H7 (cell line): Measurements from ENCODE around the gene SYNDIG1. TPM values are rescaled to one million over a fixed set of nuclear protein-coding genes. Genes with fewer than 3 reads are reported as not detected.
A peak's percentile ranks its signal among the peaks of the same experiment; 100 is the strongest.

Experiments used
- DNase-seq: peaks from one replicate; pipeline ENCODE4 v3.0.0; 2012
- H3K27me3 ChIP-seq: 2 replicates; pipeline ENCODE4 v1.6.0; 2011; ENCODE audit warnings: mild to moderate bottlenecking, low read length; ENCODE audit not compliant: control insufficient read depth, insufficient read depth
- H3K36me3 ChIP-seq: replicated peaks from 2 replicates; pipeline ENCODE4 v1.5.1; 2011; ENCODE audit warnings: low read length; ENCODE audit not compliant: control insufficient read depth, insufficient read depth
- H3K4me3 ChIP-seq: 2 replicates; pipeline ENCODE4 v1.5.1; 2011; ENCODE audit warnings: low read depth, mild to moderate bottlenecking, control low read depth, low read length, moderate library complexity; ENCODE audit not compliant: insufficient read depth
- total RNA-seq: library from RNA; depleted of rRNA; stranded (reverse); fragments of >200 nt; shearing (Covaris generic); gene quantifications from 2 replicates; pipeline ENCODE4 v1.2.3, GENCODE V29; 2014

SYNDIG1 gene
- total RNA-seq, 1 experiment from 2014 or later, result 9.2 TPM

GRCh38 chr20:24453869-24454268 lies 15.6 kb upstream of the SYNDIG1 start:
- no peak for DNase-seq
- Histone ChIP-seq H3K36me3 (no peaks in the 10 kb centered on the region), H3K27me3 (no peaks in the 10 kb centered on the region; the same call in 1 of the 2 replicates), H3K4me3 (no peak overlapping the region)

DNA sequence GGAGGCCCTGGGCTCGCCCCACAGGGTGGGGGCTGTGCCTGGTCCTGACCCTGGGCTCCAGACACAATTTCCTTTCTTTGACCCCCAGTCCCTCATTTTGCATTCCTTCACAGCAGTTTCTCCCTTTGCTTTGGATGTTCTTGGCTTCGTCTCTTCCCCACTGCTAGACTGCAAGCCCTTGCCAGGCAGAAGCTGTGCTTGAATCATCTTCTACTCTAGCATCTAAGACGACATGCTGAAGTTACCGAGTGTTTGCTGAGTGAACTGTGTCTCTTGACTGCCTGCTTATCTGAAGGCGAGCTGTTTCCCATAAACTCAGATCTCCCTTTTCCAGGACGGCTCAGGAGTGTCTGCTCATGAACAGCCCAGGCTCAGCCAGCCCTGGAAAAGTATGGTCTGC lies 14.3 kb upstream of the SYNDIG1 start:
- H3K4me3 ChIP-seq, result no peak overlapping the region
- no peak for DNase-seq
- H3K27me3 ChIP-seq, result no peaks in the 10 kb centered on the region; the same call in 1 of the 2 replicates
- H3K36me3 ChIP-seq, result no peaks in the 10 kb centered on the region

DNA sequence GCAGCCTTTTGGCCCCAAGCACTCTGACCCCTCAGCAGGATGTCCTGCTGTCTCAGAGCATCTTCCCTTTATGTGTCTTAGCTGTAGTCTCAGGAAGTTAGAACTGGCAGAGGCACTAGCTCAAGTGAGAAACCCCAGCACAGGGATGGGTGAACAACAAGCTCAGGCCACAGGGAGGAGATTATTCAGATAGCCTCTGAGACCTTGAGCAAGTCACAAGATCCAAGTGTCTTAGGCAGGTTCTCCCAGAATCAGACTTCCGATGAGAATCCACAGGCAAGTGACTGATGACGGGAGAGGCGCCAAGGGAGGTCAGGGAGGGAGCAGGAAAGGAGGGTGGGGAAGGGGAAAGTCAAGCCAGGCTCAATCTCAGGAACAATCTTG lies 13.0 kb upstream of the SYNDIG1 start:
- no peaks in the 10 kb centered on the region for H3K36me3 ChIP-seq
- no peak overlapping the region for H3K4me3 ChIP-seq
- DNase-seq, result no peak
- H3K27me3 ChIP-seq, result no peaks in the 10 kb centered on the region; the same call in 1 of the 2 replicates

GRCh38 chr20:24458436-24458835 lies 11.0 kb upstream of the SYNDIG1 start:
- Histone ChIP-seq H3K4me3 (no peak overlapping the region), H3K36me3 (no peaks in the 10 kb centered on the region), H3K27me3 (no peaks in the 10 kb centered on the region; the same call in 1 of the 2 replicates)
- DNase-seq, result no peak

DNA sequence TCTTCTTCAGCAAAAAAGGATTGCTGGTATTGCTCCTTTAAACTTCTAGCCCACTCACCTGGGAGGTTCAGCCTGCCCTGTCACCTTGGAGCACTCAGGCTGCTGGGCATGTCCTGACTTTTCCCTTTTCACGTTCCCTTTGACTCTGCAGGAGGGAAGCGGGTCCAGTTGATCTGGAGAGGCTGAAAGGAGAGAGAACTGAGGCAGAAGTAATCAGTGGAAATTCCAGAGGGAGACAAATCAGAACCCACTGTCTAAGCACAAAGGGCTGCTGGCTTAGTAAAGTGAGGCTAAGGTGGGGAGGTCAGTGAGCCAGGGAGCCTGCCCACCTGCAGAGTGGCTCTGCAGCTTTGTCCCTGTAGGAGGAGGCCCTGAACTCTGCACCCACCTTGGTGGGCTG lies 9.7 kb upstream of the SYNDIG1 start:
- no peak overlapping the region for H3K4me3 ChIP-seq
- no peak for DNase-seq
- no peaks in the 10 kb centered on the region; the same call in 1 of the 2 replicates for H3K27me3 ChIP-seq
- no peaks in the 10 kb centered on the region for H3K36me3 ChIP-seq

GRCh38 chr20:24460712-24461111 lies 8.7 kb upstream of the SYNDIG1 start:
- DNase-seq, result no peak
- H3K4me3 ChIP-seq, result no peak overlapping the region
- H3K27me3 ChIP-seq, result no peaks in the 10 kb centered on the region; the same call in 1 of the 2 replicates
- no peaks in the 10 kb centered on the region for H3K36me3 ChIP-seq

DNA sequence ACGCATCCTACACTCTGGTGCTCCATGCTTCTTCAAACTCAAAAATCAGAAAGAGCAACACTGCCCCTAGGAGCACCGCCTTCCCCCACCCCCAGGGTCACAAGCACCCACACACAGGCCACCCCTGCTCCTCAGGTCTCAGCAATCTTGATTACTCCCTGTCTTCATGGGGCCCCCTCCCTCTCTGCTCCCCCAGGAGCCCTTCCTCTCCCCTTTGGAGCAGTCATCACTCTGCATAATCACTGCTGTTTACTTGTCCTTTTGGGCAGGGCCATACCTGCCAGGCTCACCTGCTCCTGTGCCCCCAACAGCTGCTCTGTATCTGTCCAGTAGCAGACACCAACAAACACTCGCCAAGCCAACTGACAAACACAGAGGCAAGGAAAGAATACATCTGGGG lies 7.6 kb upstream of the SYNDIG1 start:
- DNase-seq, result no peak
- Histone ChIP-seq H3K27me3 (peaks cover 2% of the 10 kb centered on the region), H3K36me3 (no peaks in the 10 kb centered on the region), H3K4me3 (no peak overlapping the region)

DNA sequence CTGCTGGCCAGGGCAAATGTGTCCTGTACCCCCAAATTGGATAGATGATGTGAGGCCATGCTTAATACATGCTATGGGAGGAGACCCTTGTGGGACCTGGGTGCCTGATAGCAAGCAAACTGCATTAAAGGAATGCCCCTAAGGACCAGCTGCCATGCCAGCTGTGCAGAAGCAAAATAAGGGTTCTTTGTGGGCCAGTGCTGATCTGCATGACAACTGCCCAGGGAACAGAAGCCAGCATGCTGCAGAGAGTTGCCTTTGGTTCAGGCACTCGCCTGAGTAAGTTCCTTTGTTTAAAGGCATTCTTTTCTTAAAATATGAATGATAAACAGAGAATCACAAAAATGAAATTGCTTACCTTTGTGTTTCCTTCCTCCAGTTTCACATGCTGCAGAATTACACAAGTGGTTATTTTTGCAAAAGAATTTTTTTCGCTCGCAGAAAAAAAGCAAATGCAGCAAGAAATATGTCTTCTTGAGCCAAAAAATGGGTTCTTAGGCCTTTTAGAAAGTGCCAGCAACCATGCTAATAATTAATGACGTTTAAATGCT lies 6.9 kb upstream of the SYNDIG1 start:
- Histone ChIP-seq H3K4me3 (no peak overlapping the region), H3K36me3 (no peaks in the 10 kb centered on the region), H3K27me3 (peaks cover 3% of the 10 kb centered on the region)
- peak; percentile 66 for DNase-seq

DNA sequence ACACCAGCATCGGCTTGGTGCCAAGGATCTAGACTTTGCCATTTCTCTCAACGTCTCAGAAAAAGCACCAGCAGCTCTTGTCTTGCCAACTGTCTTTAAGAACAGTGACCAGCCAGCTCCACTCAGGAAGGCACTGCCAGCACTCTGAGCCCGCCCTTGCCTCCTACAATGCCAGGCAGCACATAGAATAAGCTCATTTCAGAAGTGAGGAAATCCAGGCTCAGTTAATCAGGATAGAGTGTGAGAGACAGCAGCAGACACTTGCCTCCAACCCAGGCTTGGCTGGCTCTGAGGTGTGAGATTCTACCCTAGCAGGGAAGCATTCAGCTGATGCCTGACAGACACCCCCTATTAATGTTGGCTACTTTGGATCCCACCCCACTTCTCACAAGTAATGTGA lies 4.3 kb upstream of the SYNDIG1 start:
- Histone ChIP-seq H3K4me3 (no peak overlapping the region), H3K27me3 (peaks cover 21% of the 10 kb centered on the region), H3K36me3 (no peaks in the 10 kb centered on the region)
- no peak for DNase-seq

GRCh38 chr20:24465730-24466129 lies 3.7 kb upstream of the SYNDIG1 start:
- Histone ChIP-seq H3K4me3 (no peak overlapping the region), H3K27me3 (peaks cover 26% of the 10 kb centered on the region), H3K36me3 (no peaks in the 10 kb centered on the region)
- DNase-seq, result no peak

DNA sequence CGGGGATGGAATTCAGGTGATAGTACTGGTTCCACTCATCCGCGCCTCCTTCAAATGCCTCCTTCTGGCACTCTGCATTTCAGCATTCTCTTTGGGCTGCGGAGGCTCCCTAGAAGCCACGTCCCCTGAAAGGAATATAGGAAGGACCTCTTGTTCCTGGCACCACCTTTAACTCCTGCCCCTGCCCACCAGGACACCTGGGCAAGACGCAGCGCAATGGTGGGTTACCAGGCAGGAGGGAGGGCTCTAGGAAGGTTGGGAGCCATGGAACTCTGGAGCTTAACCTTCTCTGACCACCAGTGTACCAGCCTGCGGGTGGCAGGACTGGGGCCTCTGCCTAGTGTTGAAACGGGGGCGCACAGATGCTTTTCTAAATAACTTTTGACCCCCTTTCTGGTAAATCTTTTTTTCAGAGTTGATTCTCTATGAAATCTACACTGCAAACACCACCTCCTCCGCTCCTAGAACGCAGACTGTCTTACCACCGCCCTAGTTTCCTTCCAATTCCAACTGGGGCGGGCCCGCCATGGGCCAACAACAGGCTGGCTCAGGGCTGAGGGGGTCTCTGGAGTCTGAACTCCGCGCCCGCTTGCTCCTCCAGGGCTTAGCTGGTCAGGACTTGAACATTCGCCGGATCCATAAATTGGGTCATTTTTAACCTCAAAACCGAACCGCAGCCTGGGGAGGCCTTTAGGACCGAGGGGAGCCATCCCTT lies 871 bp upstream of the SYNDIG1 start:
- peak overlapping the region; percentile 70 for H3K4me3 ChIP-seq
- peaks cover 38% of the 10 kb centered on the region for H3K27me3 ChIP-seq
- H3K36me3 ChIP-seq, result no peaks in the 10 kb centered on the region
- DNase-seq, result no peak

DNA sequence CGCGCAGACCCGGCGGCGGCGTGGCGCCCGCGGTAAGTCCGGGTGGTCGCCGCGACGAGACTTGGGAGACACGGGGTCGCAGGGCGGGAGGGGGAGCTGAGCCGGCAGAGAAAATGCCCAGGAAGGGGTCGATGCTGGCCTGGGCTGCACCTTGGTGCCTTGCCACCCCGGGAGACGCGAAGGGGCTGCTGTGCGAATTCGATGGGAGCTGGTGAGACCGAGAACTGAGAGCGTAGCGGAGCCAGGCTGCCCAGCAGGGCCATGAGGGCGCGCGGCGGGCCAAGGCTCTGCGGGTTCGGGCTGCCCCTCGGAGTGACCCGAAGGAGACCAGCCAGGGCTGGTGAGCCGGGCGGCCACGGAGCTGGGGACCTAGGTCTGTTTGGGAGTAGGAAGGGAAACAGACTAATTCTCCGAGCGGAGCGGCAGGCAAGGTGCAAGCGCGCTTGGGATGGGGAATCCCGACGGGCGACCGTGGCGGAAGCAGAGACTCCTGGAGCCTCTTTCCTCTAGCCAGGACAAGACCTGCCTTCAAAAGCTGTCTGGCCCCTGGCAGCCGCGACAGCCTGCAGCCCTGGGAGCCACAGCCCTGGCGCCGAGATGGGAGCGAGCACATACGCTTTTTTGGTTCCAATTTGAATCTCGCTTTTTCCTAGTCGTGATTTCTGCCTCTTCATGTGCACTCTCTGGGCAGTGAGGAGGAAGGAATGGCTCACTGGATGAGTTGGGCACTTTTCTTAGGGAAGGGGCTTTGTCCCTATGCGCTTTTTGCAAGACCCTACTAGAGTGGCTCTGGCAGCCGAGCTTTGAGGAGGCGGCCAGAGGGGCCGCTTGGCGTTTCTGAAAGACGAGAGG lies 691 bp downstream of the SYNDIG1 start:
- Histone ChIP-seq H3K27me3 (peaks cover 38% of the 10 kb centered on the region), H3K4me3 (peak overlapping the region; percentile 70), H3K36me3 (no peaks in the 10 kb centered on the region)
- peak; percentile 77 for DNase-seq

- Histone ChIP-seq H3K27me3 (peaks cover 38% of the 10 kb centered on the region), H3K36me3 (no peaks in the 10 kb centered on the region), H3K4me3 (peak overlapping the region; percentile 70)
- DNase-seq, result peak; percentile 78
These were observed 1.5 kb downstream of the SYNDIG1 start for GRCh38 chr20:24470746-24471582.

DNA sequence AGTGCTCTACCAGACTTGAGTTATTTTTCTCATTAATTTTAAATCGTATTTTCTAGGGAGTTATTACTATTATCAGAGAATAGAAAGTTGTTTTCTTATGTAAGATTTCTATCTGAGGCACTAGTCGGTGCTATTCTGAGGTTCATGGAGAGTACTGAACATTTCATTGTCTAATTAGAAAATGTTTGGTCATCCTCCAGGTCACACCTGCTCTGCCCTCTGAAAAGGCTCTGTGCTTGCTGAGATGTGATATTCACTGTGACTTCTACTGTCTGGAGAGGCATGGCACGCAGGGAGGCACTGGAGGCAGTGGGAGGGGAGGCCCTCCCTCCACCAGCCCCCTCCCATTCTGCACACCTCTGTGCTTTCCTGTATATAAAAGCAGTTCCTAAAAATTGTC lies 3.0 kb downstream of the SYNDIG1 start:
- no peak for DNase-seq
- Histone ChIP-seq H3K36me3 (no peaks in the 10 kb centered on the region), H3K27me3 (peaks cover 34% of the 10 kb centered on the region), H3K4me3 (no peak overlapping the region)
